ENCODE data around the gene L2HGDH.
A peak's percentile ranks its signal among the peaks of the same experiment; 100 is the strongest.

Gene L2HGDH

GRCh38 chr14:50260511-50260910 is 51.5 kb downstream of the L2HGDH start:
- TF ChIP-seq CTCF (conservative IDR thresholded peaks at IDR 0.05) (peak; percentile 57), ZFX (IDR thresholded peaks at IDR 0.05) (no peak)
- H3K27ac ChIP-seq: no peak overlapping the region

GRCh38 chr14:50260072-50260471 is 52.0 kb downstream of the L2HGDH start:
- no peak for TF ChIP-seq ZFX (IDR thresholded peaks at IDR 0.05)
- no peak for TF ChIP-seq CTCF (conservative IDR thresholded peaks at IDR 0.05)
- H3K27ac ChIP-seq: no peak overlapping the region

GRCh38 chr14:50257732-50258131 is 54.3 kb downstream of the L2HGDH start:
- TF ChIP-seq ZFX (IDR thresholded peaks at IDR 0.05) (no peak), CTCF (conservative IDR thresholded peaks at IDR 0.05) (no peak)
- H3K27ac ChIP-seq: no peak overlapping the region

GRCh38 chr14:50254248-50254647 is 57.8 kb downstream of the L2HGDH start:
- no peak overlapping the region for H3K27ac ChIP-seq
- TF ChIP-seq ZFX (IDR thresholded peaks at IDR 0.05): no peak
- TF ChIP-seq CTCF (conservative IDR thresholded peaks at IDR 0.05): no peak

- TF ChIP-seq ZFX (IDR thresholded peaks at IDR 0.05): no peak
- no peak for TF ChIP-seq CTCF (conservative IDR thresholded peaks at IDR 0.05)
- H3K27ac ChIP-seq: no peak overlapping the region
These were observed 62.8 kb downstream of the L2HGDH start for GRCh38 chr14:50249136-50249775.

GRCh38 chr14:50247245-50247644 is 64.8 kb downstream of the L2HGDH start:
- TF ChIP-seq CTCF (conservative IDR thresholded peaks at IDR 0.05) (no peak), ZFX (IDR thresholded peaks at IDR 0.05) (no peak)
- H3K27ac ChIP-seq: no peak overlapping the region

- TF ChIP-seq ZFX (IDR thresholded peaks at IDR 0.05) (no peak), CTCF (conservative IDR thresholded peaks at IDR 0.05) (no peak)
- no peak overlapping the region for H3K27ac ChIP-seq
These were observed 69.3 kb downstream of the L2HGDH start for GRCh38 chr14:50242566-50243310.
